Thyroid gland (tissue), 4 donors: ENCODE measurements around the gene KLF7.

Source experiments
- POLR2A ChIP-seq, 2 donors: fragments of 450-650 bp; IDR thresholded peaks; one replicate each; pipeline ENCODE4 v1.6.1; 2017; ENCODE audit warnings: antibody characterized with exemption in 2 of 2, mild to moderate bottlenecking in 2 of 2, moderate library complexity in 1 of 2
- TF ChIP-seq, protein P1 (sequence below), 6 experiments: fragments of 200-600 bp in 3 of 6; fragments of 450-650 bp in 3 of 6; sonication (generic) in 3 of 6; IDR thresholded peaks; one replicate each; pipeline ENCODE4 v1.5.1; 2016 to 2019; ENCODE audit warnings: antibody characterized with exemption in 6 of 6, mild to moderate bottlenecking in 2 of 6, inconsistent platforms in 1 of 6, moderate library complexity in 1 of 6

DNA sequence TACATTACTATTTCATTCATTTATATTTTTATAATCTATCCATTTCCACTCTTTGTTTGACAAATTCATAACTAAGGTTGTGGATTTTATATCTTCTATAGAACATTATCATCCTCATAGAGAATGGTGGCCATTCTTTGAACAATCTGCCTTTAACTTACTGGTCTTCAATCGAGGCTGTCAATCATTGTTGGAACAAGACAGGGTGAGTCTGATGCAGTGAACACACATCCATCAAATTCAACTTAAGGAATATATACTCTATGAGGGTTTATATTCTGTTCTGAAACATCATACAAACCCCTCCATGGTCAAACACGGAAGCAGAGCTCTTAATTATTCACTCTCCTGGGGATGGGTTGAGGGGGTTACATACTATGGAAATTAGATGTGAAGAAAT lies 28.3 kb upstream of the KLF7 start:
- TF ChIP-seq, protein P1, sequence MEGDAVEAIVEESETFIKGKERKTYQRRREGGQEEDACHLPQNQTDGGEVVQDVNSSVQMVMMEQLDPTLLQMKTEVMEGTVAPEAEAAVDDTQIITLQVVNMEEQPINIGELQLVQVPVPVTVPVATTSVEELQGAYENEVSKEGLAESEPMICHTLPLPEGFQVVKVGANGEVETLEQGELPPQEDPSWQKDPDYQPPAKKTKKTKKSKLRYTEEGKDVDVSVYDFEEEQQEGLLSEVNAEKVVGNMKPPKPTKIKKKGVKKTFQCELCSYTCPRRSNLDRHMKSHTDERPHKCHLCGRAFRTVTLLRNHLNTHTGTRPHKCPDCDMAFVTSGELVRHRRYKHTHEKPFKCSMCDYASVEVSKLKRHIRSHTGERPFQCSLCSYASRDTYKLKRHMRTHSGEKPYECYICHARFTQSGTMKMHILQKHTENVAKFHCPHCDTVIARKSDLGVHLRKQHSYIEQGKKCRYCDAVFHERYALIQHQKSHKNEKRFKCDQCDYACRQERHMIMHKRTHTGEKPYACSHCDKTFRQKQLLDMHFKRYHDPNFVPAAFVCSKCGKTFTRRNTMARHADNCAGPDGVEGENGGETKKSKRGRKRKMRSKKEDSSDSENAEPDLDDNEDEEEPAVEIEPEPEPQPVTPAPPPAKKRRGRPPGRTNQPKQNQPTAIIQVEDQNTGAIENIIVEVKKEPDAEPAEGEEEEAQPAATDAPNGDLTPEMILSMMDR (IDR thresholded peaks at IDR 0.05), result no peak
- no peak for TF ChIP-seq POLR2A (IDR thresholded peaks at IDR 0.05)
